Effector memory CD4-positive, alpha-beta T cell (primary cell): ENCODE measurements around the gene EIF4EBP2.

Experiments used
- DNase-seq, 3 donors: peaks; one replicate each; pipeline ENCODE4 v3.0.0-alpha.2; 2020
- H3K27ac ChIP-seq: 2 replicates; pipeline ENCODE4 v1.7.0; 2013; ENCODE audit warnings: mild to moderate bottlenecking, low read length, moderate library complexity; ENCODE audit not compliant: insufficient read depth, poor library complexity, severe bottlenecking
- H3K27me3 ChIP-seq: replicated peaks from 2 replicates; pipeline ENCODE4 v1.7.0; 2013; ENCODE audit warnings: mild to moderate bottlenecking, low read length; ENCODE audit not compliant: insufficient read depth, control insufficient read depth, poor library complexity, severe bottlenecking
- H3K36me3 ChIP-seq: 2 replicates; pipeline ENCODE4 v1.7.0; 2013; ENCODE audit warnings: mild to moderate bottlenecking, low read length, moderate library complexity; ENCODE audit not compliant: control insufficient read depth, insufficient read depth
- H3K4me1 ChIP-seq: 2 replicates; pipeline ENCODE4 v1.7.0; 2013; ENCODE audit warnings: low read length, mild to moderate bottlenecking; ENCODE audit not compliant: control insufficient read depth, insufficient read depth, poor library complexity, severe bottlenecking
- H3K4me3 ChIP-seq: 2 replicates; pipeline ENCODE4 v1.7.0; 2013; ENCODE audit warnings: low read length, low read depth, mild to moderate bottlenecking; ENCODE audit not compliant: insufficient read depth, poor library complexity, severe bottlenecking
- H3K9me3 ChIP-seq: 2 replicates; pipeline ENCODE4 v1.7.0; 2013; ENCODE audit warnings: mild to moderate bottlenecking, low read length, moderate library complexity; ENCODE audit not compliant: control insufficient read depth
- total RNA-seq, 3 donors: gene quantifications; one replicate each; lab custom pipeline; 2026; lab: John Stamatoyannopoulos, UW

EIF4EBP2 gene, protein sequence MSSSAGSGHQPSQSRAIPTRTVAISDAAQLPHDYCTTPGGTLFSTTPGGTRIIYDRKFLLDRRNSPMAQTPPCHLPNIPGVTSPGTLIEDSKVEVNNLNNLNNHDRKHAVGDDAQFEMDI
- 115 to 149 (median 133) reads per million in 3 donors for total RNA-seq

DNA sequence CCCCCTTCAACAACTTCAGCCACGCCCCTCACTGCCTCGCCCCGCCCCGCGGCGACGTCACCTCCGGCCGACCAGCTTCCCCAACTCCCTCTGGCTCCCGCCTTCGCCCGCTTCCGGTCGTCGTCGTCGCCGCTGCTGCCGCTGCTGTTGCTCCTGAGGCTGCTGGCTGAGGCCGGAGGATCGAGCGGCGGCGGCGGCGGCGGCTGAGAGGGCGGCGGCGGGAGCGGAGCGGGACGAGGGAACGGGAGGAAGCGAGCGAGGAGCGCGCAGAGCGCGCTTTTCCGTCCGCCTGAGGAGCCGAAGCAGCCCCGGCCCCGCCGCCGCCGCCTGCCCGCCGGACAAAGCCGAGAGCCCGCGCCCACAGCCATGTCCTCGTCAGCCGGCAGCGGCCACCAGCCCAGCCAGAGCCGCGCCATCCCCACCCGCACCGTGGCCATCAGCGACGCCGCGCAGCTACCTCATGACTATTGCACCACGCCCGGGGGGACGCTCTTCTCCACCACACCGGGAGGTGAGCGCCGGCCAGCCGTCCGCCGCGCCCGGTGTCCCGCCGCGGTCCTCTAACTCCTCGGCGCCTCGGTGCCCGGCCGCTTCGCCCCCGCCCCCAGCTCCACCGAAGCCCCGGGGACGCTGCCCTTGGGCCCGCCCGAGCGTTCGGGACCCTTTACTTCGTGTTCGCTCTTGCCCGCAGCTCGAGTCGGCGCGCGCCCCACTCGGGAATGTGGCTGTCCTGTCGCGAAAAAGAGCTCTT lies at the start of gene EIF4EBP2:
EIF4EBP2 (plus strand) TSS at position 110 of the 751 bp plus-strand sequence; CDS start at position 367, 257 bp downstream.
- peak within 1 kb of the TSS; percentile 82 for H3K27ac ChIP-seq
- H3K4me3 ChIP-seq: peak within 1 kb of the TSS; percentile 89
- no peaks in the 10 kb centered on the region for H3K9me3 ChIP-seq
- H3K4me1 ChIP-seq: peaks cover 22% of the 10 kb centered on the region
- H3K27me3 ChIP-seq: no peaks in the 10 kb centered on the region
- no peaks in the 10 kb centered on the region for H3K36me3 ChIP-seq
- DNase-seq: peak; percentile 97 to 98 (median 98)

DNA sequence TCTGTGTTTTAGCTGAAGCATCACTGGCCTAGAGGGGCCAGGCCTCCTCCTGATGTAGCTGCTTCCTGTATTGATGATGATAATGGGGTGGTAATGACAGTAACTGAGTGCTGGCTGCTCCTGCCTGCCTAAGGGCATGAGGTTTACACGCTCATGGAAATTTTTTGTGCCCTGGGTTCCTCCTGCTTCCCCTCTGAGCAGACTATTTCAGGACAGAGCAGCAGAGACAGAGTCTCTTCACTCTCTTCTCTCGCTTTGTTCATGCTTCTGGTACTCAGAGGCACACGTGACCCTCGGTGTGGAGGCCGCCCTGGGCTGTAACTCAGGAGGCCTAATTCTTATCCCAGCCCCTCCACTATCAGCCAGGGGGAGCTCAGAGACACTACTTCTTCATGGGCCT lies 49.4 kb upstream of the EIF4EBP2 start:
- Histone ChIP-seq H3K36me3 (no peaks in the 10 kb centered on the region), H3K9me3 (no peaks in the 10 kb centered on the region), H3K27me3 (no peaks in the 10 kb centered on the region), H3K4me3 (no peak overlapping the region), H3K4me1 (peaks cover 4% of the 10 kb centered on the region), H3K27ac (no peak overlapping the region)
- no peak for DNase-seq

DNA sequence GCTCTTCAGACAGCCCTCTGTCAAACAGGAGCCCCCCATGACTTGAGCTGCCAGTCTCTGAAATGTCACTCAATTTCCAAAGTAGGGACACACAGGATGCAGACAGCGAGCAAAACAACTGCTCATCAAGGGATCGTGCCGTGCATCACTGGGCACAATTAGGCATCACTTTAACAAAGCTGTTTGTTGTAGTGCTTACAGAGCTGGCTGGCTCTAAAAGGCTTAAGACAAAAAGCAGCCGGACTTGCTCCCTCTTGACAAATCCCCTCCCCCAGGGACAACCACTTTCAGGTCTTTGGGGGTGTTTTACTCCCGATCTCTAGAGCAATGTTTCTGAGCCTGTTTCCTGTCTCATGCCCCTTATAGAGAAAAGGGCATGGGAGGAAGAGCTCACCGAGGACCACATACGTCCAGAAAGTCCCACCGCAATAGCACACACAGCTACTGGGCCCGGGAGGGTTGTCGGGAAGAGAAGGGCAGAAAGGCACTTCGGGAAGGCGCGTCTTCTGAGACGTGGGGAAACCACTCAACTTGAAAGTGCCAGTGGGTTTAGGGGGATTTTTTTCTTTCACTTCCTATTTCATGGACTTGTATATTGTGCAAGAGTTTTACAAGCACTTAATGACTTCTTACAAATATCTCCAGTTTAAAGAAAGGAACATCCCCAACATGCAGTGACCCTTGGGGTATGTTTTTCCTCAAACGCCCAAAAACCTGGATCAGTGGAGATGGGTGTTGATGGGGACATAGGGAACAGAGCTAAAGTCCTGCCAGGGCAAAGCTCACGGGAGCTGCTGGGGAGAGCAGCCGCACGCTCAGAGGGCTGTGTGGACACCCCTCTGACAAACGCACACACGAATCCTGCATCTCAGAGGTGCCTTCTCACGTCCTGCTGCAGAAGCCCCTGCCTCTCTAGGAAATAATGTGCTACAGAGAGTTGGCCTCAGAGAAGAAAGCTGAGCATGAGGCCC lies 48.6 kb upstream of the EIF4EBP2 start:
- no peak for DNase-seq
- H3K36me3 ChIP-seq: no peaks in the 10 kb centered on the region
- no peak overlapping the region for H3K27ac ChIP-seq
- no peaks in the 10 kb centered on the region for H3K9me3 ChIP-seq
- H3K27me3 ChIP-seq: no peaks in the 10 kb centered on the region
- no peak overlapping the region for H3K4me3 ChIP-seq
- peaks cover 4% of the 10 kb centered on the region for H3K4me1 ChIP-seq

DNA sequence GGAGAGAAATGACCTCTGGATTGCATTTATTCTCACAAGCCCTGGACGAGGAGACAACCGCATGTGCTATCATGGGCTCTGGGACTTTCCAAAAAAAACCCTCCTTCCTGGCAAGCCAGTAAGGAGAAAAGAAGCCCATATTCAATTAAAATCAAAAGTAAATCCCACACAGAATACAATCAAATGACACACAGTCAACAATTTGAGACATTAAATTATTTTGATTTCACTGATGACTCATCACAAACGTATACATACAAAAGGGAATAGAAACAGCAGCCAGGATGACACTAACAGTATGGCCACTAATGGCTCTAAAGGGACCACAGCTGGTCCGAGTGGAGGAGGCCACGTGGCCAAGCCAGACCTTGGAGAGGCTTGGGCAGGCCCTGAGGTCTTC lies 46.4 kb upstream of the EIF4EBP2 start:
- no peak for DNase-seq

DNA sequence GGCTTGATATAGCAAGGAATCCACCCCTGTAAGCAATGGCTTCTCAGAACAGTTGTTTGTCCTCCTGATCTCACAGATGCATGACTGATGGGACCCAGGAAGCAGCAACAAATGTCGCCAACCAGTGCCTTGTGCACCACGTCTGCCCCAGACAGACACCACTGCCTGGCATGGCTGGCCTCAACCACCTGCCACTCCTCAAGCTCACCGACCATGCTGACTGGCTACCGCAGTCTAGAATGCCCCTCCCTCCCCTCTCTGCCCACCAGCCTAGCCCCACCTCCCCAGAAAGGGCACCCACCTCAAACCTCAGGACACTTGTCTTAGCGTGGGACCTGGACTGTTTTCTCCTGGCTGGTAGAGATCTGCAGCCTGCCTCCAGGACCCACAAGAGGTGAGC lies 45.5 kb upstream of the EIF4EBP2 start:
- peaks cover 4% of the 10 kb centered on the region for H3K4me1 ChIP-seq
- DNase-seq: no peak

More for the DNA sequence above, 46.4 kb upstream of the EIF4EBP2 start:
- Histone ChIP-seq H3K4me1 (peaks cover 4% of the 10 kb centered on the region), H3K27ac (no peak overlapping the region), H3K9me3 (no peaks in the 10 kb centered on the region), H3K4me3 (no peak overlapping the region), H3K27me3 (no peaks in the 10 kb centered on the region), H3K36me3 (no peaks in the 10 kb centered on the region)

DNA sequence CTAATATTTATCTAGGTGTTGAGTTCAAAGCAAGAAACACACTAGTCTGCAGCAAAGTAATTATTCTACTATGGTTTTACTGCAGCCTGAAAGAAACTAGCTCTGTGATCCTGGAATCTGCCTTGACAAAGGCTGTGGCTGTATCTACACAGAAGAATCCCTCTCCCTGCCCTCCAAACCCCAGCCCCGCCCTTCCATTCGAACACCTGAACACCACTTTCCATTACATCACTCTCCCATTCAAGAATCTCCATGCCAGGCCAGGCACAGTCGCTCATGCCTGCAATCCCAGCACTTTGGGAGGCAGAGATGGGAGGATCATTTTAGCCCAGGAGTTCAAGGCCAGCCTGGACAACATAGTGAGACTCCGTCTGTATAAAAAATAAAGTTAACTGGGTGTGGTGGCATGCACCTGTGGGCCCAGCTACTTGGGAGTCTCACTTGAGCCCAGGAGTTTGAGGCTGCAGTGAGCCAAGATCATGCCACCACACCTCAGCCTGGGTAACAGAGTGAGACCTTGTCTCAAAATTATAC lies 44.9 kb upstream of the EIF4EBP2 start:
- Histone ChIP-seq H3K9me3 (no peaks in the 10 kb centered on the region), H3K27me3 (no peaks in the 10 kb centered on the region), H3K4me3 (no peak overlapping the region), H3K36me3 (no peaks in the 10 kb centered on the region), H3K27ac (no peak overlapping the region), H3K4me1 (peaks cover 4% of the 10 kb centered on the region)
- DNase-seq: no peak

More for the DNA sequence above, 45.5 kb upstream of the EIF4EBP2 start:
- no peaks in the 10 kb centered on the region for H3K27me3 ChIP-seq
- no peak overlapping the region for H3K4me3 ChIP-seq
- no peaks in the 10 kb centered on the region for H3K36me3 ChIP-seq
- H3K27ac ChIP-seq: no peak overlapping the region
- H3K9me3 ChIP-seq: no peaks in the 10 kb centered on the region

DNA sequence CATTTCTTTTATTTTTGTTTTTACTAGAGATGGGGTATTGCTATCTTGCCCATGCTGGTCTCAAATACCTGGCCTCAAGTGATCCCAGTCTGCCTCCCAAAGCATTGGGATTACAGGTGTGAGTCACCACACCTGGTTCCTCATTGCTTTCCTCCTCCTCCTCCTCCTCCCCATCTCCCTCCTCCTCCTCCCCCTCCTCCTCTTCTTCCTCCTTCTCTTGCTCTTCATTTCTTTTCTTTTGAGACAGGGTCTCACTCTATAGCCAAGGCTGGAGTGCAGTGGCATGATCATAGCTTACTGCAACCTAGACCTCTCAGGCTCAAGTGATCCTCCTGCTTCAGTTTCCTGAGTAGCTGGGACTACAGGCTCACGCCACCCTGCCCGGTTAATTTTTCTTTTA lies 43.7 kb upstream of the EIF4EBP2 start:
- no peak for DNase-seq
- Histone ChIP-seq H3K27me3 (no peaks in the 10 kb centered on the region), H3K4me3 (no peak overlapping the region), H3K9me3 (no peaks in the 10 kb centered on the region), H3K4me1 (peaks cover 11% of the 10 kb centered on the region), H3K36me3 (no peaks in the 10 kb centered on the region), H3K27ac (no peak overlapping the region)

DNA sequence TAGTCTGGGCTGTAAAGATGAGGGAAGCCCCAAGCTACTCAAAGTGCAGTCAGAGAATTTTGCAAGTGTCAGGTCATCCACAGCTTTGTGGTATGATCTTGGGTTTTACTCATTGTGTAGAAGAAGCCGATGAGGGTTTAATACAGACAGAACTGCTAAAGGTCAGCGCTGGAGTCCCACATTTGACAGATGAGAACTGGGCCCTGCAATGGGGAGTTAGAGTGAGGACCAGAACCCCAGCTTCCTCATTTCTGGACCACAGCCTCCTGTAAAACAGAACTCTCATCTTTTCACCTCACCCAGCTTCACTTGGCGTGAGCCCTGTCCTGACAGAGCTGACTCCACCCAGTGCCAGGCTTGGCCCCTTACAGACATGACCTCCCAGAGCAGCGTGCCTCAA lies 41.6 kb upstream of the EIF4EBP2 start:
- Histone ChIP-seq H3K4me1 (peaks cover 7% of the 10 kb centered on the region), H3K27me3 (no peaks in the 10 kb centered on the region), H3K36me3 (no peaks in the 10 kb centered on the region), H3K9me3 (no peaks in the 10 kb centered on the region), H3K27ac (no peak overlapping the region), H3K4me3 (no peak overlapping the region)
- no peak for DNase-seq

DNA sequence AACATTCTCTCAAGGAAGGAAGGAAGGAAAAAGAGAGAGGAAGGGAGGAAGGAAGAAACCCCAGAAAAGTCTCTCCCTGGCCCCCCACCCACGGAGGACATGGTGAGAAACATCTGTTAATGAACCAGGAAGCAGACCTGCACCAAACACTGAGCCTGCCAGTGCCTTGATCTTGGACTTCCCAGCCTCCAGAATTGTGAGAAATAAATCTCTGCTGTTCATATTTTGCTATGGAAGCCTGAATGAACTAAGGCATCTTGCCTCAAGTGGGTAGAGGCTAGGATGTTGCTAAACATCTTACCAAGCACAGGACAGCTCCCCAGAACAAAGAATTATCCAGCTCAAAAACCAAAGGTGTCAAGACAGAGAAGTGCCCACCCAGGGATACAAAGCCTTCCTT lies 40.7 kb upstream of the EIF4EBP2 start:
- Histone ChIP-seq H3K27ac (no peak overlapping the region), H3K9me3 (no peaks in the 10 kb centered on the region), H3K4me1 (peaks cover 7% of the 10 kb centered on the region), H3K36me3 (no peaks in the 10 kb centered on the region), H3K27me3 (no peaks in the 10 kb centered on the region), H3K4me3 (no peak overlapping the region)
- no peak for DNase-seq
